GM21526 (cell line): ENCODE measurements around the gene VPS8.

Experiments
- ATAC-seq: cut with Tn5 transposase; IDR thresholded peaks from one replicate; pipeline ENCODE4 v1.9.1; 2021; ENCODE audit warnings: moderate library complexity; ENCODE audit not compliant: unreplicated experiment, low FRiP score

VPS8 gene

DNA sequence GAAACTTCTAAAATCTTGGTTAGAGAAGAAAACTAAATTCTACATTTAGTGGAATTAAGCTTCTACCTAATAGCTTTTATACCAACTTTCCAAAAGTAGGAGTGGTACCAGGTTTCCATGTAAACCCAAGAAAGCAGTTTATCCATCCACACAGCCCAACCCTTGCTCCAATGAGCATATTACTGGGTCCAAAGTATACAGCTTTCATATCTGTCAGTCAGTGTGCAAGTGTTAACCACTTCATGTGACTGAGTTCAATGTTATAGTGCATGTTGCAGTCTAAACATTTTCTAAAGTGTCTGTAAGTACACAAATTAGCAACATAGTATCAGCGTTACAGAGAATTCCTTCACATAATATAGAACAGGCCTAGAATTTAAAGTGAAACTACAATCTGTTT, 267.7 kb downstream of the VPS8 start:
- no peak for ATAC-seq

DNA sequence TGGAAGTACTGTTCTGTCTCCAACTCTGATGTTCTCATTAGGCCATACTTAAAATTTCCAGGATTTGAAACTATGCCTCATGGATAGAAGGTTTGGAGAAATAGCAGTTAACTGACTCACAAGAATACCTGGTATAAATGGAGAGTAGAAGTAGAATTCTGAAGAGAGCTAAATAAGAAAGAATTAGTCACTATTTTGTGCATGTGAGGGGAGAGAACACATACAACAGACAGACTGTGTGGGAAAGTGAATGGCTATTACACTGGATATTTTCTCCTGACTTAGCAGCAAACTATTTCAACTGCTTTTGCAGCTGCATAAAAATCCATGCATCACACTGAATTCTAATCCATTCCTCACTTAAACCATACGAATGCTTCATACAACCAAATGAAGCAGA, 269.6 kb downstream of the VPS8 start:
- no peak for ATAC-seq

GRCh38 chr3:185082149-185082548, 270.2 kb downstream of the VPS8 start:
- ATAC-seq, result no peak

- ATAC-seq, result no peak
These were observed 270.9 kb downstream of the VPS8 start for GRCh38 chr3:185082829-185083228.

- no peak for ATAC-seq
These were observed 272.4 kb downstream of the VPS8 start for GRCh38 chr3:185084402-185084801.

GRCh38 chr3:185084901-185085300, 272.9 kb downstream of the VPS8 start:
- no peak for ATAC-seq

- ATAC-seq, result no peak
These were observed 275.5 kb downstream of the VPS8 start for GRCh38 chr3:185087419-185087818.

DNA sequence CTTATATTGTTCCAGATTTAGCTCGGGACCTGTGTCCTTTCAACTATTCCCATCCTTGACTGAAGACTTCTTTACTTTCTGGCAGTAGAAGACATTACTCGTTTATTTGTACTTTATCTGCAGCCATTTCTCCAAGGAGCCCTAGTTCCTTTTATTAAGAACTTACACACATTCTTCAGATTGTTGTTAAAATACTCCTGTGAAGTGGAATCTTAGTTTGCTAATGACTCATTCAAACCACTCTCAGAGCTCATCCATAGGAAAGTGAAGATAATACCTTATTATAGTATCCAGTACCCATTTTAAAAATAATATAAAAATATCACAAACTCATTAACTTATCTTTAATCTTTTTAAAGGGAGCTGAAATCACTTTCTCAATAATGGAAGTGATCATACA, 277.4 kb downstream of the VPS8 start:
- ATAC-seq, result no peak

DNA sequence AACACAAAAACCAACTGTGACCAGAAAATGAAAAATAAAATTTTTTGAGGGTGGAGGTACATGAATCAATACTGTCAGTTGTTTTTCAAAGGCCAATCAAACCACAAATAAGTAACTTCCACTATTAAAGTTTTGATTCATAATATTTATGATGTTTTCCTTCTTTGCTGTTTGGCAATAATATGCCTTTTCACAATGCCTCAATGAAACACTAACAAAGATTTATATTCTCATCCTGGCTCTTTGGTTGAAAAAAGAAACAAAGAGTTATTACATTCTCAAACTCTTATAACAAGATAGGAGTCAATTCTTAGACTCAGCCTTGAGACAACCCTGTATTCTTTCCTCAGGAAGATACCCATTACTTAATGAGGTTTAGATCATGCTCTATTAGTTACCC, 277.8 kb downstream of the VPS8 start:
- no peak for ATAC-seq

GRCh38 chr3:185090811-185091210, 278.8 kb downstream of the VPS8 start:
- no peak for ATAC-seq

DNA sequence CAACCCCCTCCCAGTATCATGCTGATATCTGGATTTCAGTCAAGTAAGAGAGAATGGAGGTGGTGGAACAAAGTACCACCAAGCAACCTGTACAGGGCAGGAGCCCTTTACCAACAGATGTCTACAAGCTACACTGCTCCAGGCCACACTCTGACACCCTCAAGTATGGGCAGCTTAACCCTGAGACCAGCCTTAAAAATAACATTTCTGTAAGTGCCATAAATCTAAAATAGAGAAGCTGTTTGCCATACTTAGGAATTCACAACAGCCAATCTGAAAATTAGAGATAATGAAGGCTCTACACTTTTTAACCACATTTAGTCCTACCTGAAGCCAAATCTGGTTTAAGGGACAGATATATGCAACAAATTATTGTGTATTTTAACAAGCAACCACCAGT, 281.1 kb downstream of the VPS8 start:
- no peak for ATAC-seq

DNA sequence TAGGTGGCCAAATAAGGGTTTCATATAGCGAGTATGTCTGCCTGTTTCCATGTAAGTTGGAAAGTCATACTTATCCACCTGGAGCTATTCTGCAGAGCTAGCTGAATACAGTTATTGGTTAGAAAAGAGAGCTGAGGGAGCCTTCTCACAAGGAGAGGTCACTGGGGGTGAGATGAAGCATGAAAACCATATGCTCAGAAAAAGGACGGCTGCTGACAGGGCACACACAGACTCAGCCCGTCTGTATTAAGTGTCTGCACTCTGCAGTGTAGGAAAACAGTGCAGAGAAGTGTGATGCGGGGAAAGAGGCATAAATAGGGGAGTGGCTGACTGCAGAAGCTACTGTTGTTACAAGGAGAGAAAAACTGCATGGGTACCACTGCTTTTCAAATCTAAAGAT, 282.7 kb downstream of the VPS8 start:
- ATAC-seq, result no peak
